AG04449 (cell line): ENCODE results near the gene LRIT1.

ENCODE experiments used
- CTCF ChIA-PET: fragments of 350-600 bp; formaldehyde crosslinking; extraction: SDS; loops from one replicate; lab custom pipeline; 2021; ENCODE audit warnings: antibody characterized with exemption; lab: Yijun Ruan, JAX
- POLR2A ChIA-PET: fragments of 400-600, 350-600 bp; formaldehyde crosslinking; extraction: SDS; loops from one replicate; lab custom pipeline; 2020; ENCODE audit warnings: antibody characterized with exemption, inconsistent platforms; lab: Yijun Ruan, JAX
- DNase-seq: peaks from one replicate; pipeline ENCODE4 v3.0.0-alpha.2; 2010; ENCODE audit warnings: low read depth, low spot score
- H3K4me3 ChIP-seq: 2 replicates; pipeline ENCODE4 v1.5.1; 2011; ENCODE audit warnings: low read depth, mild to moderate bottlenecking, control low read depth, low read length
- TF ChIP-seq, protein P1 (sequence below): IDR thresholded peaks from one replicate; pipeline ENCODE4 v1.5.1; 2011; ENCODE audit warnings: mild to moderate bottlenecking, moderate library complexity, low read length, control low read depth, inconsistent platforms; ENCODE audit not compliant: insufficient read depth; ENCODE audit errors: missing control alignments

LRIT1 gene

DNA sequence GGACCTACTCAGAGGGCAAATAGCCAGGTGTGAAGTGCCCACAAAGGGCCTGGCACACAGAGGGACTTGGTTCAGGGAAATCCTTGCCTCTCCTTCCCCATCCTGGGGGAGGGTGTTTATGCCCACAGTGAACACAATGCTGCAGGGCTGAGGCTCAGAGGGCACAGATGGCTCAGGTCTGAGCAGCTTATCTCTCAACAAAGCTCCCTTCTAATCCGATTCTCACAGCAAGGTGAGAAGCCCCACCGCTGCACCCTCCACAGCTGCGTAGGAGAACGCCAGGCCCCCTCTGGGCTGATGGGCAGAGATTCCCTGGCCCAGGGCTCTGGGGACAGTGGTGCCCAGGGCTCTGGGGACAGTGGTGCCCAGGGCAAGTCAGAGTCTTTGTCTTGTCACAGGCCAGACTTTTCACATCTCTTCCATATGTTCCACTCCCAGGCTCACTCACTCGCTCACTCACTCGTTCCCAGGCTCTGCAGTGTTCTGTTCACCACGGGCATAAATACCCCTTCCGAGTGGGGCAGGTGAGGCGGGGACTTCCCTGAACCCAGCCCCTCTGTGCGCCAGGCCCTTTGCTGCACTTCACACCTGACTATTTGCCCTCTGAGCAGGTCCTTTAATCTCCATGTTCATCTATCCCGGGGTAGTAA, 55.7 kb downstream of the LRIT1 start:
- H3K4me3 ChIP-seq = no peak overlapping the region
- POLR2A ChIA-PET = no interaction called here
- TF ChIP-seq, protein P1, sequence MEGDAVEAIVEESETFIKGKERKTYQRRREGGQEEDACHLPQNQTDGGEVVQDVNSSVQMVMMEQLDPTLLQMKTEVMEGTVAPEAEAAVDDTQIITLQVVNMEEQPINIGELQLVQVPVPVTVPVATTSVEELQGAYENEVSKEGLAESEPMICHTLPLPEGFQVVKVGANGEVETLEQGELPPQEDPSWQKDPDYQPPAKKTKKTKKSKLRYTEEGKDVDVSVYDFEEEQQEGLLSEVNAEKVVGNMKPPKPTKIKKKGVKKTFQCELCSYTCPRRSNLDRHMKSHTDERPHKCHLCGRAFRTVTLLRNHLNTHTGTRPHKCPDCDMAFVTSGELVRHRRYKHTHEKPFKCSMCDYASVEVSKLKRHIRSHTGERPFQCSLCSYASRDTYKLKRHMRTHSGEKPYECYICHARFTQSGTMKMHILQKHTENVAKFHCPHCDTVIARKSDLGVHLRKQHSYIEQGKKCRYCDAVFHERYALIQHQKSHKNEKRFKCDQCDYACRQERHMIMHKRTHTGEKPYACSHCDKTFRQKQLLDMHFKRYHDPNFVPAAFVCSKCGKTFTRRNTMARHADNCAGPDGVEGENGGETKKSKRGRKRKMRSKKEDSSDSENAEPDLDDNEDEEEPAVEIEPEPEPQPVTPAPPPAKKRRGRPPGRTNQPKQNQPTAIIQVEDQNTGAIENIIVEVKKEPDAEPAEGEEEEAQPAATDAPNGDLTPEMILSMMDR = no peak
- CTCF ChIA-PET = no interaction called here
- DNase-seq = no peak

DNA sequence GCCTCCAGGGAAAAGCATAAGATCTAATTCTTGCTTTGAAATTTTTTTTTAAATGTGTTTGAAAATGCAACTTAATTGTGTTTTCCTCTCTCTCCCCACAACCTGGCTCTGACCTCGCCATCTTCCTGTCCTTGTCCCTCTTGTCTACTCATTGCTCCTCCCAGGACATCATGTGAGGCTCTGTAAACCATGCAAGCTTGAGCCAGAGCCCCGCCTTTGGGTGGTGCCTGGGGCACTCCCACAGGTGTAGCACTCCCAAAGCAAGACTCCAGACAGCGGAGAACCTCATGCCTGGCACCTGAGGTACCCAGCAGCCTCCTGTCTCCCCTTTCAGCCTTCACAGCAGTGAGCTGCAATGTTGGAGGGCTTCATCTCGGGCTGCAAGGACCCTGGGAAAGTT, 56.8 kb downstream of the LRIT1 start:
- DNase-seq = no peak

DNA sequence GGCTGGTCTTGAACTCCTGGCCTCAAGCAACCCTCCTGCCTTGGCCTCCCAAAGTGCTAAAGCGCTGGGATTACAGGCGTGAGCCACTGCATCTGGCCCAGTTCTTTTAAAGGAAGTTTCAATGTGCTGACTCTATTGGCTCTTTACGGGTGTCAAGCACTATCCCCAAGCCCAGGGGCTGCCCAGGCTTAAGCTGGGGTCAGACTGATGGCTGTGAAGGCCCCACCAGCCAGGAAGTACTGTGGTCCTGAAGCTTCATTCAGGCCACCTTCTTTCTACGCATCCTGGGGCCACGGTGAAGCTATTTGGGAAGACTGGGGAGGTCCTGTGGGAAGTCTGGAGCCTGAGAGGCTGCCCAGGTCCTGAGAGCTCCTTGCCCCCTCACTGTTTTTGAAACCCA, 59.7 kb downstream of the LRIT1 start:
- no peak overlapping the region for H3K4me3 ChIP-seq
- no peak for DNase-seq
- TF ChIP-seq, protein P1 = no peak
- ChIA-PET CTCF (interaction anchor here (0.9 kb wide), 1 partner anchor 24 kb away, joined by 3 read pairs; no protein-coding TSS in a partner anchor), POLR2A (no interaction called here)

More for the DNA sequence above, 56.8 kb downstream of the LRIT1 start:
- POLR2A ChIA-PET = no interaction called here
- no peak overlapping the region for H3K4me3 ChIP-seq
- TF ChIP-seq, protein P1 = no peak
- CTCF ChIA-PET = no interaction called here
